GM13977 (cell line): Measurements from ENCODE around the gene NCAPG2.

Experiments used
- DNase-seq: peaks from one replicate; pipeline ENCODE4 v3.0.0; 2012; ENCODE audit warnings: low spot score
- CTCF ChIP-seq: IDR thresholded peaks from 2 replicates; pipeline ENCODE4 v1.5.1; 2012; ENCODE audit warnings: mild to moderate bottlenecking, control low read depth; ENCODE audit not compliant: insufficient read depth; ENCODE audit errors: extremely low read depth, missing control alignments
- in situ Hi-C: fragments of 300-500 bp; cut with MboI; formaldehyde crosslinking; loops from one replicate; pipeline ENCODE4 v1.12.0; 2022; ENCODE audit warnings: low sequenced_read_pairs, low pct_unique_long_range_greater_than_20kb, mixed read lengths, inconsistent platforms; ENCODE audit not compliant: unreplicated experiment

The NCAPG2 gene

DNA sequence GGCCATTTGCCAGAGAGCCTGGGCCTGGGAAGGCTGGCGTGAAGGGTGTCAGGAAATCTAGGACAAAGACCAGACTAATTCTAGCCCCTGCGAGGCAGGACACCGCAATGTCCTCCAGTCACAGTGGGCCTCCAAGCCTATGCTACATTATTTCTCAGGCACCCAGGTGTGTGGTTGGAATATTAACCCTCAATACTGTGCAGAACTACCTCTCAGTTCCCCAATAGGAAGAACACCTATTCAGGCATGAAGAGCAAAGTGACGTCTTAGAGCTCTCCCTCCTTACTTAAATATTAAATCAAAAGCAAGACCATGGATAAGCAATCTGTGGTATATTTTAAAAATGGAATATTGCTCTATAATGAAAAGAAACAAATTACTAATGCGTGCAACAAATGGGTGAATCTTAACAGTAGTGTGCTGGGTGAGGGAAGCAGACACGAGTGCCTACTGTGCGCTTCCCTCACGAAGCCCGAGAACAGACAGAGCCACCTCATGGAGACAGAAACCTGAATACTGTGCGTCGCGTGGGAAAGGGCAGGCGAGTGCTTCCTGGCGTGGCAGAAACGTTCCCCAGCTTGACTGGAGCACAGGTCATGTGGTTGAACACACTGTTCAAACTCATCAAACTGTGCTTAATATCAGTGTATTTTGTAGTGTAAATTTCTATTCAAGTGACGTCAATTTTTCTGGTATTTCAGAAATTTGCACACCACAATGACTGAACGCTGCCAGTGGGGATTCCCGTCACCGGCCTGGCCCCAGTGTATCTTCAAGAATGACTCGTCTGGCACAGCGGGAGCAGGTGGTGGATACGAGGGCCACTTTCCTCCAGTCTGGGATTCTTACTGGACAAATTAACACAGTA is 101.5 kb downstream of the NCAPG2 start:
- no peak for TF ChIP-seq CTCF
- in situ Hi-C loops, result no loop called here
- DNase-seq, result peak; percentile 56

DNA sequence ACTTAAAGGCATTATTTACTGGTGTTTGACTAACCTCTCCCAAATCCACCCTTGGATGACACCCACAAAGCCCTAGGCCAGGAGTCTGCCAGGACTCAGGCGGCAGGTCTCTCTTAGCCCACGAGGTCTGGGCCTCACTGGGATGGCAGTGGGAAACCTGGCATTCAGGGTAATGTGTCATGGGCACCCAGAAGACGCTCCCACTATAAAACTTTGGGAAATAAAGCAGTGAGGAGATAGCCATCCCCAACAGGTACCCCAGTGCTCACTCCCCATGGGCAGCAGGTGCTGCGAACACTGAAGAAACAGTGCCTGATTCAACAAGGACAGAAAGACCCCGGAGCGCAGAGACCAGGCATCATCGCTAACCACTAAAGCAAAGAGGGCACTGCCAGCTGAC is 102.6 kb downstream of the NCAPG2 start:
- TF ChIP-seq CTCF, result no peak
- no peak for DNase-seq
- in situ Hi-C loops, result no loop called here

- TF ChIP-seq CTCF, result no peak
- in situ Hi-C loops, result no loop called here
- no peak for DNase-seq
Measured at GRCh38 chr7:158601090-158601489, 103.5 kb downstream of the NCAPG2 start.

- no peak for TF ChIP-seq CTCF
- in situ Hi-C loops, result no loop called here
- no peak for DNase-seq
Measured at GRCh38 chr7:158596745-158597144, 107.9 kb downstream of the NCAPG2 start.

DNA sequence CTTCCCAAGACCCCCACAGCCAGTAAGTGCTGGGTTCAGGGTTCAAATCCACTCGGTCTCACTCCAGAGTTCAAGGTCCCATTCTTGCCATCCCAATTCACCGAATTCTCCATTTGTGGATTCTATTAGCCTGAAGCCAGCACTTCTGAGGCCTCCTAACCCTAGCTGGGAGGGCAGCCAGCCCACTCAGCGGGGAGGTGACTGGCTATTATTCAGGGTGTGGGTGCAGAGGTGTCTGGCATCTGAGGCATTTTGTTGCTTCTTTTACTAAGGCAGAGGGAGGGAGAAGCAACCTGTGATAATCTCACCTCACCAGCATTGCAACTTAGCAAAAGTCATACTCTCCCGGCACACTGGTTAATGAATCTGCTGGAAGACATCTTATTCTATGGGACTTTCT is 108.3 kb downstream of the NCAPG2 start:
- no peak for TF ChIP-seq CTCF
- in situ Hi-C loops, result no loop called here

GRCh38 chr7:158595068-158595467 is 109.5 kb downstream of the NCAPG2 start:
- TF ChIP-seq CTCF, result no peak
- in situ Hi-C loops, result no loop called here
- DNase-seq, result no peak

More for the DNA sequence above, 108.3 kb downstream of the NCAPG2 start:
- no peak for DNase-seq
